GM18505 (cell line): ENCODE results near the gene NAPG.
"Not testable (repeated sequence)": the region's sequence is repeated elsewhere in the genome, so short reads cannot be mapped to it uniquely, and the experiment has no call there.

ENCODE experiments used
- ATAC-seq: cut with Tn5 transposase; IDR thresholded peaks from one replicate; pipeline ENCODE4 v1.9.1; 2021; ENCODE audit not compliant: unreplicated experiment
- POLR2A ChIP-seq: IDR thresholded peaks from 4 replicates; pipeline ENCODE4 v1.6.1; 2011; ENCODE audit warnings: borderline replicate concordance; ENCODE audit not compliant: insufficient read depth, insufficient read length; ENCODE audit errors: extremely low read depth

The NAPG gene

GRCh38 chr18:10565835-10566234, 40.0 kb downstream of the NAPG start:
- no peak for ATAC-seq
- no peak for TF ChIP-seq POLR2A

GRCh38 chr18:10566390-10566789, 40.6 kb downstream of the NAPG start:
- TF ChIP-seq POLR2A, result no peak
- ATAC-seq, result no peak

GRCh38 chr18:10569941-10570340, 44.1 kb downstream of the NAPG start:
- not testable (repeated sequence) for ATAC-seq

- no peak for TF ChIP-seq POLR2A
- ATAC-seq, result no peak
These were observed 44.8 kb downstream of the NAPG start for GRCh38 chr18:10570622-10571021.

- no peak for TF ChIP-seq POLR2A
- ATAC-seq, result no peak
These were observed 45.7 kb downstream of the NAPG start for GRCh38 chr18:10571537-10571936.

GRCh38 chr18:10573261-10573660, 47.4 kb downstream of the NAPG start:
- ATAC-seq, result not testable (repeated sequence)

GRCh38 chr18:10574412-10574811, 48.6 kb downstream of the NAPG start:
- ATAC-seq, result not testable (repeated sequence)

GRCh38 chr18:10577842-10578572, 52.2 kb downstream of the NAPG start:
- ATAC-seq, result not testable (repeated sequence)

- ATAC-seq, result not testable (repeated sequence)
These were observed 52.7 kb downstream of the NAPG start for GRCh38 chr18:10578573-10578899.

- no peak for TF ChIP-seq POLR2A
- no peak for ATAC-seq
These were observed 53.4 kb downstream of the NAPG start for GRCh38 chr18:10579079-10579867.

- ATAC-seq, result no peak
- no peak for TF ChIP-seq POLR2A
These were observed 54.4 kb downstream of the NAPG start for GRCh38 chr18:10580215-10580614.

- no peak for TF ChIP-seq POLR2A
- ATAC-seq, result no peak
These were observed 59.4 kb downstream of the NAPG start for GRCh38 chr18:10585260-10585659.

- TF ChIP-seq POLR2A, result no peak
These were observed 63.1 kb downstream of the NAPG start for GRCh38 chr18:10588975-10589374.

GRCh38 chr18:10590412-10590811, 64.6 kb downstream of the NAPG start:
- no peak for TF ChIP-seq POLR2A
- ATAC-seq, result no peak

More at GRCh38 chr18:10588975-10589374, 63.1 kb downstream of the NAPG start:
- no peak for ATAC-seq

GRCh38 chr18:10591896-10592295, 66.1 kb downstream of the NAPG start:
- ATAC-seq, result no peak

GRCh38 chr18:10593366-10594022, 67.7 kb downstream of the NAPG start:
- not testable (repeated sequence) for ATAC-seq

More at GRCh38 chr18:10591896-10592295, 66.1 kb downstream of the NAPG start:
- no peak for TF ChIP-seq POLR2A

- not testable (repeated sequence) for ATAC-seq
These were observed 70.1 kb downstream of the NAPG start for GRCh38 chr18:10595917-10596316.

GRCh38 chr18:10597695-10598094, 71.9 kb downstream of the NAPG start:
- ATAC-seq, result not testable (repeated sequence)

GRCh38 chr18:10600701-10601100, 74.9 kb downstream of the NAPG start:
- ATAC-seq, result not testable (repeated sequence)
